CD4-positive, alpha-beta T cell treated with Interleukin-15 for 4 hours (primary cell): Measurements from ENCODE around the gene TCP11.

Source experiments
- DNase-seq: peaks from one replicate; pipeline ENCODE4 v3.0.0-alpha.2; 2020; ENCODE audit warnings: low spot score

TCP11 gene

DNA sequence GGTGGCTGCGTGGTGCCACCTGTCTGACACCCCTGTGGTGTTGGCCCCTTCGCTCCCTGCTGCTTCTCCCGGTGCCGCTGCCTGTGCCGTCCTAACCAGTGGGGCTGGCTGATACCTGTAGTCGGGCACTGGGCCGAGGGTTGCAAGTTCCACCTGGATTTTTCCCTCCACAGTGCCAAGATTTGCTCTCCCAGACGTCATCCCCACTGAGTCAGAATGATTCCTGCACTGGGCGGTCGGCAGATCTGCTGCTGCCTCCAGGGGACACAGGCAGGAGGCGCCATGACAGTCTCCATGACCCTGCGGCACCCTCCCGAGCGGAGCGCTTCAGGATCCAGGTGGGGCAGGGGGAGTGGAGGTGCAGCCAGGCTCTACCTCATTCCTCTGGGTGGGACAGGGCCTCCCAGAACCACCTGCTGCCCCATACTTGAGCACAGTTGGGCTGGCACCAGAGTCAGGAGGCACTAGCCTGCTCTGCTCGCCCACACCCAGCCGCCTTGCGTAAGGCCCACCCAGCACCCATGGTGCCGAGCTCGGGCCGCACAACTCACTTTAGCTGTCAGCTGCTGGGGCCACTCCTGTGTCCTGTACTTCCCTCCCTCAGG, 60.2 kb downstream of the TCP11 start:
- no peak for DNase-seq

DNA sequence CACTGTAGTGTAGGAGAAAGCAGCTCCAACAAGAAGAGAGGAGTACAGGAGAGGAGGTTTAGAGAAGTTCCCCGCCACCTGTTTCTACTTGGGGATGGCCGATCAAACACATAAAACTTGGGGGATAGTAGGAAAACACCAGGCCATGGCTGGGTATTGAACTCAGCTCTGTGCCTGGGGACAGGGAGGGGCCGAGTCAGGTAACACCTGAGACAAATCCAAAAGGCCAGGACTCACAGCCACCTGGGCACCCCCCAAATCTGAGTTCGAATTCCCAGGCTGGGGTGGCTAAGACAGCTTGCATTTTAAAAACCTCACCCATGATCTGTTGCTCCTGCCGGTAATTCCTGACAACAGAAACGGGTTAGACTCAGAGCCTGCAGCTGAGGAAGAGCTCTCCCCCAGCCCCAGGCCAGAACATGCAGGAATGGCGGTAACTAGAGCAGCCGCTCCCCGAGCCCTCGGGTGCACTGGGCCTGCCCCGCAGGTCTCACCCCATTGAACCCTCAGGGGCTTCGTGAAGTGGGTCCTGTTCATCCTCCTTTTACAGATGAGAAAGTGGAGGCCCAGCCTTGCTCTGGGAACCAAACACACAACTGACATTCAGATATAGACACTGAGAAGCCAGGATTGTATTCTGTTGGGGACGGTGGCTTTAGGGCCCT, 61.0 kb downstream of the TCP11 start:
- DNase-seq, result no peak

DNA sequence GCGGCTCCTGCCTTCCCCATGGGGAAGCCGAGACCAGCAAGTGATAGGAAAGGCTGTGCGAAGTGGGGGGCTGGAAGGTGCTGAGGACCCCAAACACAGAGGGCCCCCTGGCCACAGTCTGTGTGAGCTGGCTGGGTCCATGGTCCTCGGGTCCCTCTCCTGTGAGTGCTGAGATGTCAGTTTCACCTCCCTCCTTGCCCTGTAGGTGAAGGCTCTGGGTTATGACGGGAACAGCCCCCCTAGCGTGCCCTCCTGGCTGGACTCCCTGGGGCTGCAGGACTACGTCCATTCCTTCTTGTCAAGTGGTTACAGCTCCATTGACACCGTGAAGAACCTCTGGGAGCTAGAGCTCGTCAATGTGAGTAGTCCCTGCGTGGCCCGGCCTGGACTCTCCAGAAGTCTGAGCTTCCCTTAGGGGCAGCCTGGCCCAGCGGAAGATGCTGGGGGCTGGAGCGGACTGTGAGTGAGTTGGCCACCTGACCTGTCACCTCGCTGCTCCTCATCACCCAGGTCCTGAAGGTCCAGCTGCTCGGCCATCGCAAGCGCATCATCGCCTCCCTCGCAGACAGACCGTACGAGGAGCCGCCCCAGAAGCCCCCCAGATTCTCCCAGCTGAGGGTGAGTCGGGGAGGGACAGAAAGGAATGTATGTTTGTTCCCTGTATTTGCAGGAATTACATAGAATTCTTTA, 61.7 kb downstream of the TCP11 start:
- no peak for DNase-seq

DNA sequence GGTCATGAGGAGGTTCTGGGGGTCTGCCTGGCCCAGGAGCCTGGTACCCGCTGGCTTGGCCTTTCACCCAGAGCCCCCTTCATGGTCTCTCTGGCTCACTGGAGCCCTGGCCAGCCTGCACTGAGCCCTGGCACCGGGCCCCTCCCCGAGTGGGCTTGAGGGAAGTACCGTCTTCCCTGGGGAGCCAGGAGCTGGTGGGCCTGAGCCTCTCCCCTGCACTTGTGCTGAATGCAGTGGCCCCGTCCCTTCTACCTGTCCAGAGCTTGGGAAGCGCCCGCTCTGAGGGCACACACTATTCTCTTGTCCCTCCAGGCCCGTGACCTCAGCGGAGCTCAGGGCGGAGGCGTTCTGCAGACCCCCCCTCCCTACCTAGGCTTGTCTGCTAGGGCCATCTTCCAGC, 62.2 kb downstream of the TCP11 start:
- DNase-seq, result no peak

DNA sequence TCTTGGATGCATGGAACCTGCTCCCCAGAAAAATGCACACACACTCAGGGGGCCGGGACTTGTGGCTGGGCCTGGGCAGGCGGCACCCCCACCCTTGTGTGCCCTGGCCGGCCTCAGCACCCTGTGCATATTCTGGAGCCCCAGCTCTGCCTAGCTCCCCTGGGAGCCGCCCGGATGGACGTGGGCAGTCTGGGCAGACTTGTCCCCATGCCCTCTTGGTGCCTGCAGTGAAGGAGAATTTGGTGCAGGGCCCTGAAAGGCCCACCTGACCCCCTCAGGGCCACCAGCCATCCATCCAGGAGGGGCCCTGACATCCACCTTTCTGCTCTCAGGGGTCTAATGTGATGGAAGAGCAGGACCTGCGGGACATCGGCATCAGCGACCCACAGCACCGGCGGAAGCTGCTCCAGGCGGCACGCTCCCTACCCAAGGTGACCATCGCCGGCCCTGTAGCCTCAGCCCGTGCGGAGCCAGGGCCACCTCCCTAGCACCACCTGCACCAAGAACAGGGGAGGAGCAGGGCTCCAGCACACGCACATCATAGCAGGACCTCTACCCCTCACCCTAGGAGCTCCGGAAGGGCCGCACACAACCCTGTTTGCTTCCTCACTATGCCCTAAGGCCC, 62.8 kb downstream of the TCP11 start:
- no peak for DNase-seq

DNA sequence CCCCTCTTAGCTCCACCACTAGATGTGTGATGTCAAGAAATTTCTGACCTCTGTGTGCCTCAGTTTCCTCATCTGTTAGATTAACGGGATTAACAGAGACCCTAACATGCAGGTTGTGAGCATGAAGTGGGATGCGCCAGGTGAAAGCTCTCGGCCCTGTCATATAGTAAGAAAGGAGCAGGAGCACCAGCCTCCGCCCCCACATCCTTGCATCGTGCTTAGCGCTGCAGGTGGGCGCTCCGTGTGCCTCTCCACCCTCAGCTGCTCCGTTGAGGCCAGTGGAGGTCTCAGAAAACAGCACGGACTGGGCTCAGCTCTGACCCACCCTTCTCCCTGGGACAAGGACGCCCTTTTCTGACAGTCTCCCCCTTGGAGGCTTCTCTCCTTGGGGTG, 63.4 kb downstream of the TCP11 start:
- DNase-seq, result no peak

DNA sequence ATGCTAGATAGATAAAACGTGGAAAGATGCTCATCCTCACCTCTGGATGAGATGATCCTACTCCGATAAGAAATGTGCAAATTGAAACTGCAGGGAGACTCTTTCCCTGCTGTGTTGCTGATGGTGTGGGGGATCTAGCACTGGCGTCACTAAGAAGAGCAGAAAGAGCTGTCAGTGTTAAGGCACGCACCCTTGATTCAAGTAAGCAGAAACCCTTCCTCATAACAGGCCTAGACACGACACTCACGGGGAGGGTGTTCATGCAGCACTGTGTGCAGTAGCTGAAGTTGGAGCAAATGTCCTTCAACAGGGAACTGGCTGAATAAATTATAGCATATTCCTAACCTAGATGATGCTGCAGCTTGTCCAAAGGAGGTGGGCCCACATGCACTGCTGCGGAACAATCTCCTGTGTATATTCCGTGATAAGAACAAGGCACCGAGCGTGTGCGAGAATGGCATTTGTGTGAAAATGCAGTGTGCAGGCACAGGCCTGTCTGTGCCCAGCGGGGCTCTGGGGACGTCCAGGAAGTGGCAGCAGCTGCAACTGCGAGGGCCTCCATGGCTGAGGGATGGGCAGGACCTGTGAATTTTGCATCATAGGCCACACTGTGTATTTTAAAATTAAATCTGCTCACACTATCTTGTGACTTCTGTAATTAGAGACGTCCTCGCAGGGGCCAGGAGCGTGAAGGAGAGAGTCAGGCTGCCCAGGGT, 64.0 kb downstream of the TCP11 start:
- DNase-seq, result no peak

DNA sequence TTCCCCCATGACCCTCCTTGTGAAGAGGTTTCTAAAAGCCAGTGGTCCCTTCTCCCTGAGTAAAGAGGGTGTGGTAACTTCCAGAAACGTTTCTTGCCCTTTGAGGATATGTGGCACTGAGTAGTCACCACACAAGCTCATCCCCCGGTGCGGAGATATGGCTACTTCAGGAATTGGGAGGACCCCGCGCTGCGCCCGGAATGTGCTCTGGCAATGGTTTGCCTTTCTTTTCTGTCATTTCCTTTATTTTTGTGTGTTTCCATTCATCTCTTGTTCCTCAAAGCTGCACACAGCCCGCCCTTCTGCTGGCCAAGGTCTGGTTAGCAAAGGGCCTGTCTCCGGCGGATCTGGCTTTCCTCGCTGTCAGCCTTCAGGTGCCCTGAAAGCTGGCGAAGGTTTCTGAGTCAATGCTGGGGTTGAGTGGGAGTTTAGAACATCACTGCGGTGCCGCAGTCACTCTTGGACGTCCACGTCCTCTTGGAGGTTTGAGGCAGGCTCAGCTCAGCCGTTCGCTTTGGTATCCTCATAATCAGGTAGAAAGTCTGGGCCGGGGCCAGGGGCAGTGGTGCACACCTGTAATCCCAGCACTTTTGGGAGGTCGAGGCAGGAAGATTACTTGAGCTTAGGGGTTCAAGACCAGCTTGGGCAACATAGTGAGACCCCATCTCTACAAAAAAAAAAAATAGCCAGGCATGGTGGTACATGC, 67.2 kb downstream of the TCP11 start:
- no peak for DNase-seq

DNA sequence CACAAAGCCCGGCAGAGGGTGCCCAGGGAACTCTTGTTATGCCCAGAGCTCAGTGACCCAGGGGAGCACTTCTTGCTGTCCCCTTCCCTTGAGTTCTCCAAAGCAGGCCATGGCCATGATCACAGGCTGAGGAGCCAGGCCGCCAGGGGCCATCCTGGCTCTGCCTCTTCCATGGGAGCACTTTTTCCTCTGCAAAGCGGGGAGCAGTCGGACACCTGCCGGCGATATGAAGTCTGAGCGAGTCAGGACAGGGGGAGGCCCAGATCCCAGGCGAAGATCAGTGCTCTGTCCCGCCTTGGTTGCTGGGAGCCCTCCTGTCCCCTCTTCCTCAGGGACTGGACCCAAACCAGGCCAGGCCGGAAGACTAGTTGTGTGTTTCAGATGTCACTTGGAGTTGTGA, 67.9 kb downstream of the TCP11 start:
- DNase-seq, result no peak

DNA sequence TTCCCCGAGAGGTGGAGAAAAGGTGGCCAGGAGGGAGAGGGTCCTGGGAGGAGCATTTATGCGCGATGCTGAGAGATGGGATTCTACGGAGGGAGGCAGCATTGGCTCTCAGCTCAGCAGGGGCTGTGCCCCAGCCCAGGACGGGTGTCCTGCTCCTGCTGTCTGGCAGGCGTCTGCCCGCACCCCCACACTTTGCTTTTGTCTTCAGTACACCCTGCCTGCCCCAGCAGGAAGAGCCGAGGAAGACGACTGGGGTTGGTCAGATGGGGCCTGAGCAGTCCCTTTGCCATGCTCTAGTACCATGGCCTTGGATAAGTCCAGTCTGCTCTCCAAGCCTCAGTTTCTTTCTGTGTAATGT, 68.5 kb downstream of the TCP11 start:
- no peak for DNase-seq

DNA sequence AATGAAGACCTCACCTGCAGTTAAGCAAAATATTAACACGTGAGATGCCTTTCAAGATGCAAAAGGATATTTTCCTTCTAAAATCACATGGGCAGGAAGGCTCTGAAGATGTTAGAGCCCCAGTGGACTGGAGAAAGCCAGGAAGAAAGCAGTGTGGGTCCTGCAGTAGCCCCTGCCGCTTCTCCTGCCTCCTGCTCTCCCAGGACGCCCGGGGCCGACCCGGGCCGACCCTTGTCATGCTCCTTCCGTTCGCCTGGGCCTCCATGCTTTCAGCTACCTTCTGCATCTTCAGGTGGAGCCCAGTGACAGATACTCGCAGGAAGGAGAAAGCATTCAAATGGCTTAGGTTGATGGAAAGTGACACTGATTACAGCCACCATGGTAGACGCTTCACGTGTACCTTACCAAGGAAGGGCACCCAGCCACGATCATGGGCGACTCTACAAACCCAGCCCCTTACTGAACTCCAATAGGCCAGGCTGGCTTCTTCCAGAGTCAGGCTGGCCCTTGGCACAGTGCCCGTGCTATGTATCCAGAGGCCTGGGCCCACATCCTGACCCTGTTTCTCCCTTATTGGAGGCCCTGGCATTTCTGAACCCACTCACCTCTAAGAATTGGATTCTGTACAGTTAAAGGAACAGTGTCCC, 69.0 kb downstream of the TCP11 start:
- DNase-seq, result no peak

DNA sequence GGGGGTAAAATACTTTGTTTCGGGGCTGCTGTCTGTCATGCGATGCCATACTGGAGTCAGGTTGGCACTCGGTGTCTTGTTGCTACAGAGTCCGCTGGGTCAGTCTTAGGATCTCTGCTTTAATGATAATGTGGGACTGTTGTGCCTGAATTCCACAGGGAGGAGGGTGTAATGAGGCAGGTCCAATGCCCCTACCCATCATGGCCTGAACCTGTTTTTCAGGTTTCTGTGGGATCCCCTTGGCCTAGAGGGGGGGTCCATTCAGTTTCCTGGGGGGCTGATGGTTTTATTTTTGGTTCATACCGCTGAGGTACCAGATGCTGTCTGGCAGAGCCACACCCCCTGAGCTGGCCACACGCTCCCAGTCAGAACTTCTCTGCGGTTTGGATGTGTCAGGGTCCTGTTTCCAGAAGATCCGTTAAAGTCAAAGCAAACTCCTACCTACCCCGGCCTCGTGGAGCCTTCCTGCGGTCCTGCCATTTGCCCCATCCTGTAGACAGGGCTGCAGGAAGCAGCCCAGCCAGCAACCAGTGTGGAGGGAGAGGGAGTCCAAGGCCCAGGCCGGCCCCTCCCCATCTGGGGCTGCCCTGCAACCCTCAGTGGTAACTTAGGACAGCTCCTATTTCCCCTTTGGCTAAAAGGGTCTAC, 69.7 kb downstream of the TCP11 start:
- DNase-seq, result no peak

DNA sequence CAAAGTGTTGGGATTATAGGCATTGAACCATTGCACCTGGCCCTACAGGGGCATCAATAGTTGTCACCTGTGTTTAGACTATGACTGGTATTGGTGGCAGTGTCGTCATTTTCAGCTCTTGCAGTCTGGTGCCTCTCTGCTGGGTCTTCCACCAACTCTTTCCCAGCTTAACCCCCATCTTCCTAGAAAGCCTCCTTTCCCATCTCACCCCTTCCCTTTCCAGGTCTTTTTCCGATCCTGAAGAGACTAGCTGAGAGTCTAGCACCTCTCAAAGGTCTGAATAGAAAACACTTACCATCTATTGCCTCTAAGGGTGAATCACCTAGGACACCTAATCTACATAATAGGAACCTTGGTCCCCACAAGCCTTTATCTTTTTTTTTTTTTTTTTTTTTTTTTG, 71.0 kb downstream of the TCP11 start:
- DNase-seq, result no peak

DNA sequence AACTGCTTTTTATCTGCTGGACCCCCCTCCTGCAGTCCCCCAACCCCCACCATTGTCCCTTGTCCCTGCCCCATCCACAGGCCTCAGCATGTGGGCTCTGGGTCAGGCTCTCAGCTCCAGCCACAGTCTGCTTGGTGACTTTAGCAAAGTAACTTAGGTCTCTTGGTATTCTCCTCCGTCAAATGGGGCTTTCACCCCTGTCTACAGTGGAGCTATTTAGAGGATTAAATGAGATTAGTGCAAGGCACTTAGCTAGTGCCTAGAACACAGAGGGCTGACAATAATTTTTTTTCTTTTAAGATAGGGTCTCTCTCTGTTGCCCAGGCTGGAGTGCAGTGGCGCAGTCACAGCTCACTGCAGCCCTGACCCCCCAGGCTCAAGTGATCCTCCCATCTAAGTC, 71.9 kb downstream of the TCP11 start:
- no peak for DNase-seq

DNA sequence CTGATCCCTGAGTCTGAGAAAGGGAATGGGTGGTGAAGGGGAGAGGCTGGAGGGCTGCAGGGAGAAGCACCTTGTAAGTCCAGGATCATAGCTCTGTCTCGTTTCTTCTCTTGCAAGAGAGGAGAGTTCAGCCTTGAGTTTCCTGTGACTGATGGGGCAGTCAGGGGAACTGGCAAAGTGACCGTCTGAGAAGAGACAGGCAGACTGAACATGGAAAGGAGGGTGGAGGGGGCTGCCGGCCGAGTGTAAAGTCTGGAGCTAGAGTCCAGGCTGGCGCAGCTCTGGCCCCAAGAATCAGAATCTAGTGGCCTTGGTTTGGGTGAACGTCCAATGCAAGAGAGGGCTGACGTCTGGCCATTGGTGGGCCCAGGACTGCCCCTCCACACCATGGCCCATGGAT, 72.5 kb downstream of the TCP11 start:
- DNase-seq, result no peak

DNA sequence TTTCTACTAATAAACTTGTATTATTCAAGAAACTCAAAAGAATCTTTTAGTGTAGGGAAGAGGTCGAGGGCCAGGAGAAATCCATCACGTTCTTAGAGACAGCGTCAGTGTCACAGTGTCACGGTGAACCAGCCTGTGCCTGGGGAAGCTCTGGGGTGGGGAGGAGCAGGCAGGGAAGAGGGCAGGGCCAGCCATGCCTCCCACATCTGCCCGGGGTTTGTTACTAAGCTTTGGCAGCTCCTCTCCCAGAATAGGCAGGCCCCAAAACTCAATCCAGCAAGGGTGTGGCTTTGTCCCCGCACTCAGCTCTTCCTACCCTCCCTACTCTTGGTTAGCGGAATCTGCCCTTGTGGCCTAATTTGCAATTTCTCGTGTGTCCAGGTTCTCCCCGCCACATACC, 72.9 kb downstream of the TCP11 start:
- no peak for DNase-seq
